ENCODE data around the gene UST. TPM values are rescaled to one million over a fixed set of nuclear protein-coding genes. Genes with fewer than 3 reads are reported as not detected.

The UST gene
- total RNA-seq, 2 experiments from 2014 or later = 3.7 to 4.9 TPM

DNA sequence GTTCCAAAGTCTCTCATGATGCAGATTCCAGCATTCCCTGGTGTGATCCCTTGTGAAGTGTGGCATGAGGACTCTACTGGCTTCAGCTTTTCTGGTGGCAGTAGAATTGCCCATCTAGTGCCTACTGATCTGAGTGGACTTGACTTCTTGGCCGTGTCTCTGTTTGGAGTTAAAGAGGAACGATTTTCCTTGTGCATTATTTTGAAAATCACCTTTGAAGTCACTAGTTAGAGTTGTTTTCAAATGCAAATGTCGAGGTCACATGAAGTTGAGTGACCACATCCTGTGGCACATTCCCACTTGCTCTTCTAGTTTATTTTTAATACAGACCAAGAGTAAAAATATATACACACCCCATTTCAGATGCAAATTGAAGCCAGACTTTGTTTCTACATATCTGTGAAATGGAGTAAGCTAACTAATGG, 300.0 kb downstream of the UST start:
- no peaks in the 10 kb centered on the region for H3K36me3 Mint-ChIP-seq
- H3K4me1 Mint-ChIP-seq (ENCODE audit: low read depth) = peaks cover 48% of the 10 kb centered on the region
- ChIA-PET POLR2A (interaction anchor here (1.0 to 3.6 kb wide), 2 partner anchors 14 to 15 kb away, joined by 4 to 24 read pairs; no protein-coding TSS in a partner anchor), CTCF (interaction anchor here (1.1 to 5.7 kb wide), 6 partner anchors 12 to 469 kb away, joined by 3 to 44 read pairs (median 6); no protein-coding TSS in a partner anchor)
- H3K27me3 Mint-ChIP-seq = no peaks in the 10 kb centered on the region
- H3K9me3 Mint-ChIP-seq = no peaks in the 10 kb centered on the region
- no peak overlapping the region for H3K4me3 Mint-ChIP-seq
- DNase-seq = peak; percentile 38
- no peak overlapping the region for H3K27ac Mint-ChIP-seq
- intact Hi-C loops (cut with micrococcal nuclease) = no loop called here

GRCh38 chr6:149049230-149049629, 302.4 kb downstream of the UST start:
- intact Hi-C loops (cut with micrococcal nuclease) = no loop called here
- no peak for DNase-seq
- no peak overlapping the region for H3K4me3 Mint-ChIP-seq
- H3K36me3 Mint-ChIP-seq = no peaks in the 10 kb centered on the region
- H3K4me1 Mint-ChIP-seq (ENCODE audit: low read depth) = peaks cover 60% of the 10 kb centered on the region
- no peak overlapping the region for H3K27ac Mint-ChIP-seq
- POLR2A ChIA-PET = interaction anchor here (1.2 kb wide), 1 partner anchor 16 kb away, joined by 3 read pairs; no protein-coding TSS in a partner anchor
- H3K9me3 Mint-ChIP-seq = no peaks in the 10 kb centered on the region
- H3K27me3 Mint-ChIP-seq = no peaks in the 10 kb centered on the region
- CTCF ChIA-PET = interaction anchor here (0.9 kb wide), 1 partner anchor 8 kb away, joined by 3 read pairs; no protein-coding TSS in a partner anchor

- ChIA-PET CTCF (interaction anchor here (0.7 to 1.0 kb wide), 2 partner anchors 224 to 382 kb away, joined by 3 read pairs; no protein-coding TSS in a partner anchor), POLR2A (interaction anchor here (0.6 to 1.2 kb wide), 2 partner anchors 17 to 481 kb away, joined by 3 to 5 read pairs; no protein-coding TSS in a partner anchor)
- no peaks in the 10 kb centered on the region for H3K9me3 Mint-ChIP-seq
- no peaks in the 10 kb centered on the region for H3K36me3 Mint-ChIP-seq
- H3K4me1 Mint-ChIP-seq (ENCODE audit: low read depth) = peaks cover 59% of the 10 kb centered on the region
- no peaks in the 10 kb centered on the region for H3K27me3 Mint-ChIP-seq
- no peak for DNase-seq
- H3K27ac Mint-ChIP-seq = no peak overlapping the region
- intact Hi-C loops (cut with micrococcal nuclease) = no loop called here
- H3K4me3 Mint-ChIP-seq = no peak overlapping the region
These were observed 303.3 kb downstream of the UST start for GRCh38 chr6:149050160-149050559.

- Mint-ChIP-seq H3K27ac (peak overlapping the region; percentile 10), H3K4me1 (ENCODE audit: low read depth) (peaks cover 40% of the 10 kb centered on the region), H3K36me3 (no peaks in the 10 kb centered on the region), H3K4me3 (peak overlapping the region; percentile 9), H3K9me3 (no peaks in the 10 kb centered on the region), H3K27me3 (no peaks in the 10 kb centered on the region)
- CTCF ChIA-PET = interaction anchor here (1.1 kb wide), 1 partner anchor 25 kb away, joined by 5 read pairs; no protein-coding TSS in a partner anchor
- peak; percentile 42 for DNase-seq
- POLR2A ChIA-PET = interaction anchor here (1.0 to 1.4 kb wide), 2 partner anchors 20 to 23 kb away, joined by 4 to 10 read pairs; no protein-coding TSS in a partner anchor
- intact Hi-C loops (cut with micrococcal nuclease) = no loop called here
These were observed 305.7 kb downstream of the UST start for GRCh38 chr6:149052350-149053106.

- no peaks in the 10 kb centered on the region for H3K36me3 Mint-ChIP-seq
- no peaks in the 10 kb centered on the region for H3K9me3 Mint-ChIP-seq
- CTCF ChIA-PET = interaction anchor here (1.0 to 2.2 kb wide), 4 partner anchors 9 to 26 kb away, joined by 3 to 7 read pairs (median 4); no protein-coding TSS in a partner anchor
- POLR2A ChIA-PET = interaction anchor here (1.3 to 1.4 kb wide), 2 partner anchors 22 to 23 kb away, joined by 3 read pairs; no protein-coding TSS in a partner anchor
- no peak overlapping the region for H3K27ac Mint-ChIP-seq
- H3K4me1 Mint-ChIP-seq (ENCODE audit: low read depth) = peaks cover 40% of the 10 kb centered on the region
- H3K4me3 Mint-ChIP-seq = no peak overlapping the region
- no peak for DNase-seq
- intact Hi-C loops (cut with micrococcal nuclease) = no loop called here
- H3K27me3 Mint-ChIP-seq = no peaks in the 10 kb centered on the region
These were observed 307.2 kb downstream of the UST start for GRCh38 chr6:149053848-149054558.

DNA sequence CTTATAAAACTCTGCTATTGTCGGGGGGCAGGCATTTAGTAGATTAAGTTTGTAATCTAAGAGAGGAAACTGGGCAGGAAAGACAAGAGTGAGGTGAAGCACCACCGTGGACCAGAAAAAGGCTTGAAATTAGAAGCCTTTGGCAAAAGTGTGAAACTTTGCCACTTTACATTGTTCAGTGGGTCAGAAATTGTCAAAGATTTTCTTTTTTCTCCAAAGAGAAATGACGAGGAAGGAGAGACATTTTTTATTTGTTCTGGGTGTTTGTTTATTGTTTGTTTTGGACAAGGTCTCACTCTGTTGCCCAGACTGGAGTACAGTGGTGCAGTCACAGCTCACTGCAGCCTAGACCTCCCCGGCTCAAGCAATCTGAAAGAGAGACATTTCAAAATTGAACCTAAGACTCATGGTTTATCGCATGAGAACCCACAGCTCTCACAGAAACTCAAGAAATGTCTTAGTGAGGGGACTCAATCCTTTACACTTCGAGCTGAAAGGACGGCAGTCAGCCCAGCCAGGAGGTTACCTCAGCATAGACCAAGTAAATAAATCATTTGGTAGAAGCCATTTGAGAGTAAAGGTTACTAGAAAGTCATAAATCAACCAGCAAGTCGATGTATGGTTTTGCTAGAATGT, 307.8 kb downstream of the UST start:
- H3K9me3 Mint-ChIP-seq = no peaks in the 10 kb centered on the region
- POLR2A ChIA-PET = interaction anchor here (0.9 to 1.4 kb wide), 3 partner anchors 12 to 23 kb away, joined by 3 read pairs; no protein-coding TSS in a partner anchor
- peaks cover 41% of the 10 kb centered on the region for H3K4me1 Mint-ChIP-seq (ENCODE audit: low read depth)
- no peak overlapping the region for H3K27ac Mint-ChIP-seq
- DNase-seq = no peak
- H3K36me3 Mint-ChIP-seq = no peaks in the 10 kb centered on the region
- CTCF ChIA-PET = interaction anchor here (1.3 to 2.2 kb wide), 3 partner anchors 9 to 21 kb away, joined by 3 to 7 read pairs (median 4); no protein-coding TSS in a partner anchor
- no peak overlapping the region for H3K4me3 Mint-ChIP-seq
- intact Hi-C loops (cut with micrococcal nuclease) = no loop called here
- H3K27me3 Mint-ChIP-seq = no peaks in the 10 kb centered on the region

- H3K4me3 Mint-ChIP-seq = no peak overlapping the region
- H3K27me3 Mint-ChIP-seq = no peaks in the 10 kb centered on the region
- no peaks in the 10 kb centered on the region for H3K36me3 Mint-ChIP-seq
- no peak overlapping the region for H3K27ac Mint-ChIP-seq
- no peaks in the 10 kb centered on the region for H3K9me3 Mint-ChIP-seq
- no peak for DNase-seq
- ChIA-PET POLR2A (interaction anchor here (0.9 kb wide), 1 partner anchor 11 kb away, joined by 3 read pairs; no protein-coding TSS in a partner anchor), CTCF (interaction anchor here (1.3 to 2.2 kb wide), 2 partner anchors 10 to 21 kb away, joined by 3 to 7 read pairs; no protein-coding TSS in a partner anchor)
- H3K4me1 Mint-ChIP-seq (ENCODE audit: low read depth) = peaks cover 43% of the 10 kb centered on the region
- intact Hi-C loops (cut with micrococcal nuclease) = no loop called here
These were observed 308.5 kb downstream of the UST start for GRCh38 chr6:149055195-149055899.

DNA sequence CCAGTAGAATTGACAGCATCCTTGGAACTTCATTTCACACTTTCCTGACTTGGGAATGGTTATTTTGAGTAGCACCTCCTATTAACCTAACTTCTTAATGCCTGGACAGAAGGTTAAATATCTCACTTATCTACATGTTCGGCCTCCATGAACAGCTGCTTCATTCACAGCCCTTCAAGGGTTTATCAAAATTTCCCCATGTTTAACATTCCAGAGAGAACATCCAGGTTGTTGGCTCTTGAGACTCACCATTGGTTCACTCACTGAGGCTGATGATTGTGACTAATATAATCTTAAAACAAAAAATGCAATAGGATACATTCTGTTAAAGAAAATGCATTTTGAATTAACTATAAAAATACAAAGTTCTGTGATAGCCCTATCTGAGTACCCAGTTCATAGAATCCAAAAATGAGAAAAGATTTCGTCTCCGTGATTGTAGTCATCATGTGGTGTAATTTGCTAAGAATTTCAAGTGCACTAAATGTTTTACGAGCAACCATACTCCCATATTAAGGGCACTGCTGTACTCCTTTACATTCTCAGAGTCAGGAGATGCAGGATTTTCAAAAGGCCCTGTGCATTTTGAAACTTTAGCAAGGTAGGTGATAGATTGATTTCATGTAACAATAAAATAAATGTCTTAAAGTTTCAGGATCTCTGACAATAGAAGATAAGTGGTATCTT, 310.1 kb downstream of the UST start:
- intact Hi-C loops (cut with micrococcal nuclease) = no loop called here
- Mint-ChIP-seq H3K27ac (no peak overlapping the region), H3K9me3 (no peaks in the 10 kb centered on the region), H3K4me3 (no peak overlapping the region), H3K27me3 (no peaks in the 10 kb centered on the region), H3K36me3 (no peaks in the 10 kb centered on the region), H3K4me1 (ENCODE audit: low read depth) (peaks cover 56% of the 10 kb centered on the region)
- CTCF ChIA-PET = interaction anchor here (1.6 kb wide), 1 partner anchor 375 kb away, joined by 4 read pairs; no protein-coding TSS in a partner anchor
- POLR2A ChIA-PET = no interaction called here
- DNase-seq = no peak

- H3K36me3 Mint-ChIP-seq = no peaks in the 10 kb centered on the region
- no peaks in the 10 kb centered on the region for H3K27me3 Mint-ChIP-seq
- H3K27ac Mint-ChIP-seq = no peak overlapping the region
- no peak for DNase-seq
- CTCF ChIA-PET = interaction anchor here (0.7 to 1.6 kb wide), 2 partner anchors 8 to 375 kb away, joined by 3 to 4 read pairs; no protein-coding TSS in a partner anchor
- intact Hi-C loops (cut with micrococcal nuclease) = no loop called here
- no peak overlapping the region for H3K4me3 Mint-ChIP-seq
- H3K4me1 Mint-ChIP-seq (ENCODE audit: low read depth) = peaks cover 55% of the 10 kb centered on the region
- H3K9me3 Mint-ChIP-seq = no peaks in the 10 kb centered on the region
- POLR2A ChIA-PET = interaction anchor here (1.0 kb wide), 1 partner anchor 9 kb away, joined by 4 read pairs; no protein-coding TSS in a partner anchor
These were observed 310.6 kb downstream of the UST start for GRCh38 chr6:149057464-149057840.

DNA sequence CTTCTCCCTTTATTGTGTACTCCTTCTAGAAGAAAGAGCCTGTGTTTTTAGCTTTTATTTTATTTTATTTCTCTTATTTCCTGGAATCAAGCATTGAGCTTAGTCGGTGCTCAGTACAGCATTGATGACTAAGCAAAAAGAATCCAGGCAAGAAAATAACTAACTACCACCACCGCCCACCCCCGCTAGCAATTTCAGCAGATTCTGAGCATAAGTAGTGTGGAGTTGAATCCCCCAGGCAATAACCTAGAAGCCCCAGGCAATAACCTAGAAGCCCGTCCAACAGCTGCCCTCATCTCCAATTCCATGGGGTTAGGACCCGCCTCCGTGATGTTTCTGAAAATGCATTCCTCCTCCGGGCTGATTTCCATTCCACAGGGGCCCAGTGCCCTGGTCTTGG, 312.7 kb downstream of the UST start:
- H3K27ac Mint-ChIP-seq = peak overlapping the region; percentile 91
- no peaks in the 10 kb centered on the region for H3K27me3 Mint-ChIP-seq
- peak; percentile 36 for DNase-seq
- intact Hi-C loops (cut with micrococcal nuclease) = no loop called here
- H3K4me1 Mint-ChIP-seq (ENCODE audit: low read depth) = peaks cover 60% of the 10 kb centered on the region
- H3K36me3 Mint-ChIP-seq = no peaks in the 10 kb centered on the region
- H3K9me3 Mint-ChIP-seq = no peaks in the 10 kb centered on the region
- ChIA-PET CTCF (no interaction called here), POLR2A (interaction anchor here (3.5 kb wide), 1 partner anchor 28 kb away, joined by 24 read pairs; no protein-coding TSS in a partner anchor)
- H3K4me3 Mint-ChIP-seq = no peak overlapping the region
